Islet of Langerhans (tissue), 1 donor: ENCODE measurements around the gene MACF1.
"Not testable (repeated sequence)": the region's sequence is repeated elsewhere in the genome, so short reads cannot be mapped to it uniquely, and the experiment has no call there.

Experiments
- FAIRE-seq: peaks from one replicate; lab custom pipeline; 2011; peaks lifted over from hg19 to GRCh38; lab: Jason Lieb, UNC

The MACF1 gene

GRCh38 chr1:39425151-39425550 lies 220.7 kb downstream of the MACF1 start:
- FAIRE-seq: no peak

- peak; percentile 85 for FAIRE-seq
Measured at GRCh38 chr1:39425634-39426033, 221.1 kb downstream of the MACF1 start.

GRCh38 chr1:39426346-39426745 lies 221.9 kb downstream of the MACF1 start:
- FAIRE-seq: no peak

GRCh38 chr1:39427374-39427773 lies 222.9 kb downstream of the MACF1 start:
- FAIRE-seq: no peak

- FAIRE-seq: no peak
Measured at GRCh38 chr1:39427912-39428311, 223.4 kb downstream of the MACF1 start.

GRCh38 chr1:39431927-39432326 lies 227.4 kb downstream of the MACF1 start:
- peak; percentile 69 for FAIRE-seq

GRCh38 chr1:39434797-39435395 lies 230.4 kb downstream of the MACF1 start:
- FAIRE-seq: peak; percentile 97

- FAIRE-seq: no peak
Measured at GRCh38 chr1:39435597-39435996, 231.1 kb downstream of the MACF1 start.

- FAIRE-seq: no peak
Measured at GRCh38 chr1:39436842-39437241, 232.3 kb downstream of the MACF1 start.

GRCh38 chr1:39438042-39438441 lies 233.5 kb downstream of the MACF1 start:
- FAIRE-seq: no peak

- no peak for FAIRE-seq
Measured at GRCh38 chr1:39440856-39441255, 236.4 kb downstream of the MACF1 start.

GRCh38 chr1:39441797-39442196 lies 237.3 kb downstream of the MACF1 start:
- FAIRE-seq: peak; percentile 17

- no peak for FAIRE-seq
Measured at GRCh38 chr1:39445573-39445972, 241.1 kb downstream of the MACF1 start.

GRCh38 chr1:39446986-39447567 lies 242.6 kb downstream of the MACF1 start:
- no peak for FAIRE-seq

GRCh38 chr1:39450041-39450440 lies 245.5 kb downstream of the MACF1 start:
- not testable (repeated sequence) for FAIRE-seq

GRCh38 chr1:39450956-39451606 lies 246.6 kb downstream of the MACF1 start:
- FAIRE-seq: no peak

GRCh38 chr1:39452081-39452480 lies 247.6 kb downstream of the MACF1 start:
- FAIRE-seq: no peak

GRCh38 chr1:39452540-39452939 lies 248.0 kb downstream of the MACF1 start:
- no peak for FAIRE-seq

- FAIRE-seq: no peak
Measured at GRCh38 chr1:39453603-39454002, 249.1 kb downstream of the MACF1 start.

- no peak for FAIRE-seq
Measured at GRCh38 chr1:39458991-39459390, 254.5 kb downstream of the MACF1 start.

- no peak for FAIRE-seq
Measured at GRCh38 chr1:39462074-39462473, 257.6 kb downstream of the MACF1 start.

- no peak for FAIRE-seq
Measured at GRCh38 chr1:39466413-39467107, 262.1 kb downstream of the MACF1 start.

GRCh38 chr1:39467108-39467720 lies 262.7 kb downstream of the MACF1 start:
- not testable (repeated sequence) for FAIRE-seq
